Measurements from ENCODE around the gene NOL4.

The NOL4 gene

GRCh38 chr18:34189656-34190435 lies 34.9 kb downstream of the NOL4 start:
- no peak for DNase-seq

Data from OCI-M1 (cell line).